AG04450 (cell line): ENCODE data around the gene METTL15. TPM values are rescaled to one million over a fixed set of nuclear protein-coding genes. Genes with fewer than 3 reads are reported as not detected.
"Not testable (repeated sequence)": the region's sequence is repeated elsewhere in the genome, so short reads cannot be mapped to it uniquely, and the experiment has no call there.

Experiments used
- CTCF ChIA-PET: fragments of 300-600, 350-600 bp; formaldehyde crosslinking; extraction: SDS; loops from one replicate; lab custom pipeline; 2022; ENCODE audit warnings: antibody characterized with exemption, inconsistent platforms; lab: Charles Lee
- POLR2A ChIA-PET: fragments of 350-600 bp; formaldehyde crosslinking; extraction: SDS; loops from one replicate; lab custom pipeline; 2021; ENCODE audit warnings: antibody characterized with exemption, inconsistent platforms; lab: Yijun Ruan, JAX
- DNase-seq: peaks from one replicate; pipeline ENCODE4 v3.0.0-alpha.2; 2011; ENCODE audit warnings: low read depth, low spot score
- H3K27ac ChIP-seq: one replicate; pipeline ENCODE4 v1.5.1; 2012; ENCODE audit warnings: low read depth, low read length, control low read depth
- H3K27me3 ChIP-seq: one replicate; pipeline ENCODE4 v1.6.0; 2012; ENCODE audit warnings: low read length; ENCODE audit not compliant: control insufficient read depth, insufficient read depth
- H3K4me3 ChIP-seq: 2 replicates; pipeline ENCODE4 v1.5.1; 2011; ENCODE audit warnings: mild to moderate bottlenecking, low read depth, low read length, control low read depth
- H3K9me3 ChIP-seq: 2 replicates; pipeline ENCODE4 v1.5.1; 2012; ENCODE audit warnings: low read length; ENCODE audit not compliant: control insufficient read depth, insufficient read depth
- CTCF ChIP-seq: IDR thresholded peaks from 2 replicates; pipeline ENCODE4 v1.5.1; 2011; ENCODE audit warnings: low read depth, low read length, control low read depth, inconsistent platforms
- polyA plus RNA-seq: library from polyadenylated mRNA; depleted of rRNA; stranded (reverse); fragments of >200 nt; gene quantifications from 2 replicates; pipeline ENCODE4 v1.2.3, GENCODE V29; 2011

Gene METTL15
- polyA plus RNA-seq, 1 experiment, result 15.2 TPM

GRCh38 chr11:28117712-28118111 lies 9.5 kb downstream of the METTL15 start:
- H3K27ac ChIP-seq, result no peak overlapping the region
- no peak for DNase-seq
- POLR2A ChIA-PET, result no interaction called here

GRCh38 chr11:28123151-28123581 lies 15.0 kb downstream of the METTL15 start:
- POLR2A ChIA-PET, result no interaction called here
- Histone ChIP-seq H3K27me3 (no peaks in the 10 kb centered on the region), H3K27ac (peak overlapping the region; percentile 25), H3K9me3 (no peaks in the 10 kb centered on the region), H3K4me3 (no peak overlapping the region)
- no peak for DNase-seq
- CTCF ChIA-PET, result interaction anchor here (0.6 to 1.6 kb wide), 3 partner anchors 23 to 424 kb away, joined by 3 read pairs; no protein-coding TSS in a partner anchor
- TF ChIP-seq CTCF, result no peak

More at GRCh38 chr11:28117712-28118111, 9.5 kb downstream of the METTL15 start:
- TF ChIP-seq CTCF, result no peak
- no peaks in the 10 kb centered on the region for H3K27me3 ChIP-seq
- H3K9me3 ChIP-seq, result no peaks in the 10 kb centered on the region
- CTCF ChIA-PET, result no interaction called here
- no peak overlapping the region for H3K4me3 ChIP-seq

- ChIA-PET POLR2A (no interaction called here), CTCF (interaction anchor here (0.5 kb wide), 1 partner anchor 29 kb away, joined by 3 read pairs; no protein-coding TSS in a partner anchor)
- no peak for DNase-seq
- no peak for TF ChIP-seq CTCF
- Histone ChIP-seq H3K4me3 (no peak overlapping the region), H3K27me3 (no peaks in the 10 kb centered on the region), H3K9me3 (peaks cover 5% of the 10 kb centered on the region; the same call in 1 of the 2 replicates), H3K27ac (no peak overlapping the region)
Measured at GRCh38 chr11:28132548-28132947, 24.4 kb downstream of the METTL15 start.

GRCh38 chr11:28133146-28133545 lies 25.0 kb downstream of the METTL15 start:
- CTCF ChIA-PET, result interaction anchor here (0.5 kb wide), 1 partner anchor 28 kb away, joined by 3 read pairs; no protein-coding TSS in a partner anchor
- Histone ChIP-seq H3K27me3 (no peaks in the 10 kb centered on the region), H3K4me3 (no peak overlapping the region), H3K9me3 (peaks cover 9% of the 10 kb centered on the region; the same call in 1 of the 2 replicates), H3K27ac (no peak overlapping the region)
- no peak for TF ChIP-seq CTCF
- POLR2A ChIA-PET, result no interaction called here
- DNase-seq, result no peak

GRCh38 chr11:28136157-28136556 lies 28.0 kb downstream of the METTL15 start:
- POLR2A ChIA-PET, CTCF ChIA-PET, H3K27me3 ChIP-seq, DNase-seq, H3K27ac ChIP-seq, H3K4me3 ChIP-seq: not testable (repeated sequence)
- peaks cover 31% of the 10 kb centered on the region for H3K9me3 ChIP-seq
